HG02885 (cell line): Measurements from ENCODE around the gene TET1.
"Not testable (repeated sequence)": the region's sequence is repeated elsewhere in the genome, so short reads cannot be mapped to it uniquely, and the experiment has no call there.

Experiments used
- ATAC-seq: cut with Tn5 transposase; IDR thresholded peaks from one replicate; pipeline ENCODE4 v1.9.1; 2021; ENCODE audit warnings: mild to moderate bottlenecking; ENCODE audit not compliant: unreplicated experiment, poor library complexity

Gene TET1

GRCh38 chr10:68684413-68684812 lies 124.3 kb downstream of the TET1 start:
- peak; percentile 84 for ATAC-seq

- ATAC-seq, result no peak
Observed at GRCh38 chr10:68696018-68696417, 135.9 kb downstream of the TET1 start.

- no peak for ATAC-seq
Observed at GRCh38 chr10:68697106-68697505, 137.0 kb downstream of the TET1 start.

GRCh38 chr10:68700197-68700596 lies 140.1 kb downstream of the TET1 start:
- ATAC-seq, result no peak

GRCh38 chr10:68705548-68705947 lies 145.4 kb downstream of the TET1 start:
- ATAC-seq, result no peak

GRCh38 chr10:68708987-68709386 lies 148.8 kb downstream of the TET1 start:
- ATAC-seq, result not testable (repeated sequence)

GRCh38 chr10:68713065-68713464 lies 152.9 kb downstream of the TET1 start:
- not testable (repeated sequence) for ATAC-seq

GRCh38 chr10:68717435-68717834 lies 157.3 kb downstream of the TET1 start:
- ATAC-seq, result no peak

- ATAC-seq, result peak; percentile 100
Observed at GRCh38 chr10:68720793-68721672, 160.9 kb downstream of the TET1 start, which contains the start of gene CCAR1. Gene CCAR1 (plus strand): TSS chr10:68721239. CDS start chr10:68722505, 1,266 bp downstream.

- ATAC-seq, result no peak
Observed at GRCh38 chr10:68721673-68722335, 161.7 kb downstream of the TET1 start.

- ATAC-seq, result no peak
Observed at GRCh38 chr10:68725016-68725415, 164.9 kb downstream of the TET1 start.

- ATAC-seq, result no peak
Observed at GRCh38 chr10:68727146-68727545, 167.0 kb downstream of the TET1 start.

- no peak for ATAC-seq
Observed at GRCh38 chr10:68732651-68733050, 172.5 kb downstream of the TET1 start.

- ATAC-seq, result no peak
Observed at GRCh38 chr10:68734349-68734748, 174.2 kb downstream of the TET1 start.

GRCh38 chr10:68735119-68735518 lies 175.0 kb downstream of the TET1 start:
- no peak for ATAC-seq

GRCh38 chr10:68735739-68736138 lies 175.6 kb downstream of the TET1 start:
- ATAC-seq, result not testable (repeated sequence)

- ATAC-seq, result not testable (repeated sequence)
Observed at GRCh38 chr10:68740676-68741075, 180.5 kb downstream of the TET1 start.

- ATAC-seq, result no peak
Observed at GRCh38 chr10:68742397-68742796, 182.3 kb downstream of the TET1 start.
